HG02623 (cell line): ENCODE results near the gene WDFY2.

Experiments
- ATAC-seq: cut with Tn5 transposase; IDR thresholded peaks from one replicate; pipeline ENCODE4 v1.9.1; 2021; ENCODE audit warnings: moderate library complexity; ENCODE audit not compliant: unreplicated experiment

Gene WDFY2

GRCh38 chr13:51767100-51767499, 182.8 kb downstream of the WDFY2 start:
- no peak for ATAC-seq

GRCh38 chr13:51768378-51768921, 184.2 kb downstream of the WDFY2 start:
- ATAC-seq = no peak

- no peak for ATAC-seq
Measured at GRCh38 chr13:51768976-51769375, 184.7 kb downstream of the WDFY2 start.

GRCh38 chr13:51769455-51770127, 185.3 kb downstream of the WDFY2 start:
- no peak for ATAC-seq

- ATAC-seq = no peak
Measured at GRCh38 chr13:51770160-51770559, 185.9 kb downstream of the WDFY2 start.

- ATAC-seq = no peak
Measured at GRCh38 chr13:51770681-51771417, 186.6 kb downstream of the WDFY2 start.

- ATAC-seq = no peak
Measured at GRCh38 chr13:51771418-51772104, 187.3 kb downstream of the WDFY2 start.

GRCh38 chr13:51772105-51772455, 187.8 kb downstream of the WDFY2 start:
- ATAC-seq = no peak

GRCh38 chr13:51772781-51773180, 188.5 kb downstream of the WDFY2 start:
- ATAC-seq = no peak

- no peak for ATAC-seq
Measured at GRCh38 chr13:51773515-51773914, 189.3 kb downstream of the WDFY2 start.

- no peak for ATAC-seq
Measured at GRCh38 chr13:51776179-51776578, 191.9 kb downstream of the WDFY2 start.

GRCh38 chr13:51777921-51778320, 193.7 kb downstream of the WDFY2 start:
- ATAC-seq = no peak

GRCh38 chr13:51778392-51778791, 194.1 kb downstream of the WDFY2 start:
- no peak for ATAC-seq

- no peak for ATAC-seq
Measured at GRCh38 chr13:51780099-51780498, 195.8 kb downstream of the WDFY2 start.

- peak; percentile 58 for ATAC-seq
Measured at GRCh38 chr13:51781246-51782022, 197.2 kb downstream of the WDFY2 start.

GRCh38 chr13:51782026-51782710, 197.9 kb downstream of the WDFY2 start:
- no peak for ATAC-seq

GRCh38 chr13:51783428-51784094, 199.3 kb downstream of the WDFY2 start:
- no peak for ATAC-seq

GRCh38 chr13:51784097-51784496, 199.8 kb downstream of the WDFY2 start:
- no peak for ATAC-seq

GRCh38 chr13:51785712-51786424, 201.6 kb downstream of the WDFY2 start:
- no peak for ATAC-seq
